Muscle of back (tissue), 11 donors: ENCODE measurements around the gene CDKN2B. TPM values are rescaled to one million over a fixed set of nuclear protein-coding genes. Genes with fewer than 3 reads are reported as not detected.

ENCODE experiments used
- DNase-seq, 3 donors: peaks; one replicate each; pipeline versions ENCODE4 v3.0.0 to v3.0.0-alpha.2; 2013
- polyA plus RNA-seq, 10 donors: library from polyadenylated mRNA; unstranded; fragments of 120-200 nt; gene quantifications; one replicate each; pipeline ENCODE4 v1.2.1, GENCODE V29; 2013; ENCODE audit not compliant: insufficient read length in 10 of 10

Gene CDKN2B
- polyA plus RNA-seq, 10 donors, result 0.18 to 5.6 (median 0.53) TPM

DNA sequence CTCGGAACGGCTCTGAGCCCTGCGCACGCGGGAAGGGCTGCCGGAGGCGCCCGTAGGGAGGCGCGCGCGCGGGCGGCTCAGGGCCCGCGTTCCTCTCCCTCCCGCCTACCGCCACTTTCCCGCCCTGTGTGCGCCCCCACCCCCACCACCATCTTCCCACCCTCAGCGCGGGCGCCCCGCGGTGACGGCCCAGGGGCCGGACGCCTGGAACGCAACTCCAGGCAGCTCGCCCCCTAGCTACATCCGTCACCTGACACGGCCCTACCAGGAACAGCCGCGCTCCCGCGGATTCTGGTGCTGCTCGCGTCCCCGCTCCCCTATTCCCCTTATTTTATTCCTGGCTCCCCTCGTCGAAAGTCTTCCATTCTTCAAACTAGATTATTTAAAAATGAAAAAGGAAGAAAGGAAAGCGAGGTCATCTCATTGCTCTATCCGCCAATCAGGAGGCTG lies 14.5 kb downstream of the CDKN2B start, which contains the start of gene CDKN2B-AS1:
Gene CDKN2B-AS1, plus strand, starts transcription at position 236 of the 450 bp plus-strand sequence.
- peak in 1 of 3 donors; percentile 45 for DNase-seq

DNA sequence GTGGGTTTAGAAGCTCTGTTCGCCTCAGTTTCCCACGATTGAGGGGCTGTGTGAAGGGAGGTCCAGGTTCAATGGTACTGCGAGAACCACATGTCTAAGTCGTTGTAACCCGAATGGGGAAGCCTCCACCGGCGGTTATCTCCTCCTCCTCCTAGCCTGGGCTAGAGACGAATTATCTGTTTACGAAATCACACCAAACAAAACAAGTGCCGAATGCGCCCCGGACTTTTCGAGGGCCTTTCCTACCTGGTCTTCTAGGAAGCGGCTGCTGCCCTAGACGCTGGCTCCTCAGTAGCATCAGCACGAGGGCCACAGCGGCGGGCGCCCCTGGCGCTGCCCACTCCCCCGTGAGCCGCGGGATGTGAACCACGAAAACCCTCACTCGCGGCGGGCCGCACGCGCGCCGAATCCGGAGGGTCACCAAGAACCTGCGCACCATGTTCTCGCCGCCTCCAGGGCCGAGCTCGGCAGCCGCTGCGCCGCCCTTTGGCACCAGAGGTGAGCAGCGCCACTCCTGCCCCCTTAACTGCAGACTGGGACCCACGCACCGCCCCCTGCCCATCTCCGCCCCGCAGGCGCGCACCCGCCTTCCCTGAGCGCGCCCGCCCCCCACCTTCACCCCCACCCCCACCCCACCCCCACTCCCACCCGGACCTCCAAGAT lies 15.1 kb downstream of the CDKN2B start, which contains the start of gene CDKN2A:
Gene CDKN2A, minus strand, starts transcription at position 500 of the 663 bp plus-strand sequence.
- no peak for DNase-seq

- no peak for DNase-seq
Observed at GRCh38 chr9:21993007-21993406, 16.1 kb downstream of the CDKN2B start.

- DNase-seq, result no peak
Observed at GRCh38 chr9:21991072-21991959, 17.8 kb downstream of the CDKN2B start.

DNA sequence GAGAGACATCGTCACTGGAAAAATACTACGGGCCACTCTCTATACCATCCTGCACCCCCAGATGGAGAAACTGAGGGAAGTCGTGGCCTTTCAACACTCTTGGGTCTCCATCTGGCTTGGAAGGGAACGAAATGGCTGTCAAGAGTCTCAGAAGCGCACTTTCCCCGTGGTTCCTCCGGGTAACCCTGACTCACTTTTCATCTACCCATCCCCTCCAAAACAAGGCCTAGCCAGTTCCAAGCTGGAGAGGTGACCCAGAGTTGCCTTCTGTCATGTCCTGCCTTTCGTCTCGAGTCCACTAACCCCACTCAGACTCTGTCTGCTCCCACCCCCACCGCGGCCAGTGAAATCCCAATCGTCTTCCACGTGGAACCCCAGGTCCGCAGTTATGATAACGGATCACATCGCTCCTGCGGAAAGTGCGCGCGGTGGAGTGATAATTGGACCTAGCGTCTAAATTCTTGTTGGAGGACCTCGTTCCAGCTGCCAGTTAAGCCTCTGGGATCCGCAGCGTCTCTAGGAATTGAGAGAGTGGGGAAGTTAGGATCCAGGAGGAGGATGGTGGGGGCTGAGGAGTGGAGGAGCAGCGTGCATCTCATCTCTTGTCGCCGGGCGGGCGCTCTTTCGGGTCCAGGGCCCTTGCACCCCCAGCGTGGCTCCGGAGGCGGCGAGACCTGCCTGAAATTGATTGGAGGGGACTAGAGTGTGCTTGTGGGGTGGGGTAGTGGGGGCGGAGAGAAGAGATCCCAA lies 19.5 kb downstream of the CDKN2B start:
- DNase-seq, result no peak

- no peak for DNase-seq
Observed at GRCh38 chr9:21988056-21988990, 20.8 kb downstream of the CDKN2B start.

DNA sequence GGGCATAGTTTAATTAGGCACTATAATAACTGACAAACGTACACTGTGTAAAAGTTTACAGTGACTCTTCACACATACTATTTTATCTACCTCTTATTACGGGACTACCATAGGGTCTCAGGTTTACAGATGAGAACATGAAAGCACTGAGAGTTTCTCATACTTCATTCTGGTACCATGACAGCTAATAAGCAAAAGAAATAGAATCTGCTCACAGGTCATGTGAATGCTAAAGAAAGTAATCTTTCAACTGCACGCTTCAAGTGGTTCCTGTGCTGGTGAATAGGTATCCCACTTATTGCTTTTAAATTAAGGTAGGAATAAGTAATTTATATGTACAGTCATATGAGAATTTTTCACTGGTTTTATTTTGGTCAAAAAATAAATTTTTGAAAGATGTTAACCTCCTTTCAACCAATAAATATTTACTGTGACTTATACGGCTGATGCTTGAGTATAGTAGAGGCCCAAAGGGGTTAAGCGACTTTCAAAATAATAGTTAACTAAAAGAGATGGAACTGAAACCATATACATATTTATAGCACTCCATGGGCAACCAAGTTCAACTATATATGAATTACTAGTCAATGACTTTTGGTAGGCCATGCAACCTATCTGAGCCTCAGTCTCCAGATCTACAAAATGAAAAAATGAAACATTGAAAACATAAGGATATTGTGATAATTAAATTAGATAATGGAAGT lies 23.0 kb downstream of the CDKN2B start:
- DNase-seq, result no peak

GRCh38 chr9:21984101-21984500 lies 25.0 kb downstream of the CDKN2B start:
- no peak for DNase-seq

DNA sequence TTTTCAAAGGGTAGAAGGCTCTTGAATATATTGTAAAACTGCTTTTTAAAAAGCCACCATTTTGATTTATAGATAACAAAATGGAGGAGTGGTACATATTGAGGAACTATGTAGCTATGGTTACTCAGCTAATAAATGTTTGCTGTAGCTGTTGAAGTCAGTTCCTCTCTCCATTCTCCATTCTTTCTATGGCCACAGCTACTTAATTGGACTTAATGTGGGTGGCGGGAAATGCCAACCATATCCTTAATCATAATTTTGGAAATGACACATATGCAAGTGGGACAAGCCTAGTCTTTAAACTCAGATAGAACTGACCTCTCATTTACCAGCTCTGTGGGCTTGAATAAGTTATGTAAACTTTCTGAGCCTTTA lies 25.6 kb downstream of the CDKN2B start:
- no peak for DNase-seq

GRCh38 chr9:21982861-21983560 lies 26.1 kb downstream of the CDKN2B start:
- no peak for DNase-seq

DNA sequence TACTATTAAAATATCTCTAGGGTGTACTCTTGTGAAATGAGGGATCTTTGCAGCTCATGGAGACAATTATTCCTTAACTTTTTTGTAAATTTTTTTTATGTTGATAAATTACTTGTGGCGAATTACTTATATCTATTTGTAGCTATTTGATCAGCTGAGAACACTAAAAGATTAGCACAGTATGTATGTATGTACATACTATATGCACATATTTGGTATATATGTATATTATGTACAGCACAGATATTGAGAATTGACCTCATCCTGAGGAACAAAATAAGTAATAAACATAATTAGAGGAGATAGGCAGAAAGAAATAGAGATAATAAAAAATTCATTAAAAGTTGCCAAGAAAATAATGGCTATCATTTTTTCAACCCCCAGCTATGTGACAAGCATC lies 26.7 kb downstream of the CDKN2B start:
- DNase-seq, result no peak

GRCh38 chr9:21976334-21976875 lies 32.7 kb downstream of the CDKN2B start:
- DNase-seq, result no peak

GRCh38 chr9:21974722-21975409 lies 34.2 kb downstream of the CDKN2B start:
- peak in 1 of 3 donors; percentile 48 for DNase-seq

- DNase-seq, result peak in 1 of 3 donors; percentile 33
Observed at GRCh38 chr9:21974343-21974721, 34.8 kb downstream of the CDKN2B start.

DNA sequence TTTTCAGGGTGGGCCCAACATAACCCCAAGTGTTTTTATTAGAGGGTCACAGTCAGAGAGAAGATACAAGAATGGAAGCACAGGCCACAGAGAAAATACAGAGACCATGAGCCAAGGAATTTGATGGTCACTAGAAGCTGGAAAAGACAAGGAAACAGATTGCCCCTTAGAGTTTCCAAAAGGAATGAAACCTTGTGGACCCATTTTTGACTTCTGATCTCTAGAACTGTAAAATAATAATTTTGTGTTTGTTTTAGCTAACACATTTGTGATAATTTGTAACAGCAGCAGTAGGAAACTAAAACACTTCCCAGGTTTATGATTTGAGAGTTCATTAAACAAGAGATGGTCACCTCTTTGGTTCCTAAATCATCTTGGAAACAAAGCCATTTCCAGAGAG lies 36.7 kb downstream of the CDKN2B start:
- DNase-seq, result no peak

GRCh38 chr9:21970800-21971640 lies 38.1 kb downstream of the CDKN2B start:
- DNase-seq, result no peak

- DNase-seq, result no peak
Observed at GRCh38 chr9:21969951-21970799, 38.9 kb downstream of the CDKN2B start.
